OCI-LY1 (cell line): ENCODE measurements around the gene CIAO1.

ENCODE experiments used
- H2AFZ ChIP-seq: fragments of 200-600 bp; sonication (generic), shearing (Covaris generic); 2 replicates; pipeline ENCODE4 v1.6.0; 2014; ENCODE audit warnings: antibody characterized with exemption, mild to moderate bottlenecking, low read length
- H3F3A ChIP-seq: fragments of 200-600 bp; sonication (generic), shearing (Covaris generic); 2 replicates; pipeline ENCODE4 v1.6.0; 2014; ENCODE audit warnings: mild to moderate bottlenecking, antibody characterized with exemption, low read length, moderate library complexity; ENCODE audit not compliant: insufficient read depth
- H3K27ac ChIP-seq: fragments of 200-600 bp; sonication (generic); 2 replicates; pipeline ENCODE4 v1.5.1; 2014; ENCODE audit warnings: low read length, mixed run types, mild to moderate bottlenecking, low read depth; ENCODE audit not compliant: poor library complexity, severe bottlenecking
- H3K27me3 ChIP-seq: fragments of 200-600 bp; sonication (generic); 2 replicates; pipeline ENCODE4 v1.6.0; 2014; ENCODE audit warnings: antibody characterized with exemption, mild to moderate bottlenecking, low read length, moderate library complexity; ENCODE audit not compliant: insufficient read depth
- H3K36me3 ChIP-seq: fragments of 200-600 bp; sonication (generic); 2 replicates; pipeline ENCODE4 v1.6.1; 2014; ENCODE audit warnings: mild to moderate bottlenecking, antibody characterized with exemption, low read length, moderate library complexity, mixed read lengths; ENCODE audit not compliant: insufficient read depth
- H3K4me1 ChIP-seq: fragments of 200-600 bp; sonication (generic); 2 replicates; pipeline ENCODE4 v1.5.1; 2014; ENCODE audit warnings: mild to moderate bottlenecking, low read length, moderate library complexity; ENCODE audit not compliant: insufficient read depth, severe bottlenecking
- H3K4me2 ChIP-seq: fragments of 200-600 bp; sonication (generic), shearing (Covaris generic); 2 replicates; pipeline ENCODE4 v1.6.1; 2014; ENCODE audit warnings: low read length
- H3K4me3 ChIP-seq: fragments of 200-600 bp; sonication (generic); 2 replicates; pipeline ENCODE4 v1.5.1; 2014; ENCODE audit warnings: low read length, low read depth, mild to moderate bottlenecking, mixed read lengths; ENCODE audit not compliant: poor library complexity, severe bottlenecking
- H3K79me2 ChIP-seq: fragments of 200-600 bp; shearing (Covaris generic); 2 replicates; pipeline ENCODE4 v1.6.1; 2016; ENCODE audit warnings: mixed run types, low read length, mixed read lengths; ENCODE audit not compliant: insufficient read depth
- H3K9ac ChIP-seq: fragments of 200-600 bp; sonication (generic), shearing (Covaris generic); 2 replicates; pipeline ENCODE4 v1.6.1; 2014; ENCODE audit warnings: mild to moderate bottlenecking, low read length, mixed read lengths
- H3K9me2 ChIP-seq: fragments of 200-600 bp; sonication (generic), shearing (Covaris generic); 2 replicates; pipeline ENCODE4 v1.6.1; 2014; ENCODE audit warnings: low read depth, mild to moderate bottlenecking, low read length, mixed read lengths
- H3K9me3 ChIP-seq: fragments of 200-600 bp; shearing (Covaris generic); 2 replicates; pipeline ENCODE4 v1.6.1; 2014; ENCODE audit warnings: low read length, mixed read lengths
- H4K20me1 ChIP-seq: fragments of 200-600 bp; sonication (generic), shearing (Covaris generic); 2 replicates; pipeline ENCODE4 v1.6.0; 2016; ENCODE audit warnings: mild to moderate bottlenecking, low read length; ENCODE audit not compliant: insufficient read depth
- CTCF ChIP-seq: fragments of 200-600 bp; sonication (generic), shearing (Covaris generic); IDR thresholded peaks from 2 replicates; pipeline ENCODE4 v1.5.1; 2017; ENCODE audit warnings: mild to moderate bottlenecking, antibody characterized with exemption, low read length, moderate library complexity, mixed read lengths
- EZH2 ChIP-seq: fragments of 200-600 bp; sonication (generic), shearing (Covaris generic); IDR thresholded peaks from 2 replicates; pipeline ENCODE4 v1.8.0; 2017; ENCODE audit warnings: borderline replicate concordance, mixed run types, mild to moderate bottlenecking, antibody characterized with exemption, low read length, moderate library complexity, mixed read lengths

The CIAO1 gene

DNA sequence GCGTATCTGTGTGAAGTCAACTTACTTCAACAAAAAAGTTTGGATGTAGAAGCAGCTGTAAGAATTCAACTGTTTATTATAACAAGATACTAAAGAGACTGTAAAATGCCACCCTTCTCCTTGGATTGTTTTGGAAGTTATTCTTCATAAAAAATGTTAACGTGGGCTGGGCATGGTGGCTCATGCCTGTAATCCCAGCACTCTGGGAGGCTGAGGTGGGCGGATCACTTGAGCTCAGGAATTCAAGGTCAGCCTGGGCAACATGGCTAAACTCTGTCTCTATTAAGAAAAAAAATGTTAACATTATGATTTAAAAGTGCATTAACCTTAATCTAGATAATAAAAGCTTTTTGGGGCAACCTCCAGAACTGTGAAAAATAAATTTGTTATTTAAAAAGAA is 7.7 kb downstream of the CIAO1 start:
- Histone ChIP-seq H2AFZ (no peak overlapping the region), H3K9ac (no peak overlapping the region), H3K27me3 (no peaks in the 10 kb centered on the region), H3K27ac (no peak overlapping the region), H3K4me1 (no peaks in the 10 kb centered on the region), H3K36me3 (peaks cover 85% of the 10 kb centered on the region), H3K9me3 (no peaks in the 10 kb centered on the region), H3K79me2 (no peaks in the 10 kb centered on the region), H4K20me1 (no peaks in the 10 kb centered on the region), H3K4me3 (no peak overlapping the region), H3K4me2 (no peak overlapping the region), H3K9me2 (no peaks in the 10 kb centered on the region), H3F3A (no peaks in the 10 kb centered on the region)
- no peak for TF ChIP-seq EZH2
- no peak for TF ChIP-seq CTCF

GRCh38 chr2:96274355-96275056 is 8.5 kb downstream of the CIAO1 start:
- Histone ChIP-seq H3K9me3 (no peaks in the 10 kb centered on the region), H3K27me3 (no peaks in the 10 kb centered on the region), H3K79me2 (no peaks in the 10 kb centered on the region), H3F3A (no peaks in the 10 kb centered on the region), H3K9ac (no peak overlapping the region), H3K36me3 (peaks cover 85% of the 10 kb centered on the region), H3K9me2 (no peaks in the 10 kb centered on the region), H3K4me2 (no peak overlapping the region), H4K20me1 (no peaks in the 10 kb centered on the region), H3K27ac (no peak overlapping the region), H3K4me1 (no peaks in the 10 kb centered on the region), H2AFZ (no peak overlapping the region), H3K4me3 (no peak overlapping the region)
- TF ChIP-seq CTCF (no peak), EZH2 (no peak)

GRCh38 chr2:96276787-96277499 is 10.9 kb downstream of the CIAO1 start:
- H3K36me3 ChIP-seq, result peaks cover 93% of the 10 kb centered on the region
- no peaks in the 10 kb centered on the region for H3F3A ChIP-seq
- no peak for TF ChIP-seq EZH2
- no peak for TF ChIP-seq CTCF
- H3K4me1 ChIP-seq, result no peaks in the 10 kb centered on the region
- H3K79me2 ChIP-seq, result no peaks in the 10 kb centered on the region
- no peaks in the 10 kb centered on the region for H3K9me3 ChIP-seq
- H3K27ac ChIP-seq, result no peak overlapping the region
- no peak overlapping the region for H3K4me2 ChIP-seq
- H2AFZ ChIP-seq, result no peak overlapping the region
- no peaks in the 10 kb centered on the region for H3K27me3 ChIP-seq
- H4K20me1 ChIP-seq, result no peaks in the 10 kb centered on the region
- H3K4me3 ChIP-seq, result no peak overlapping the region
- H3K9ac ChIP-seq, result no peak overlapping the region
- H3K9me2 ChIP-seq, result no peaks in the 10 kb centered on the region
